ENCODE results near the gene C6orf15. TPM values are rescaled to one million over a fixed set of nuclear protein-coding genes. Genes with fewer than 3 reads are reported as not detected.

The C6orf15 gene
- not detected for polyA plus RNA-seq

- no peak within 1 kb of the TSS for H3K27ac ChIP-seq (ENCODE audit: low read depth, low read length)
- WGBS, 3 donors: 82 to 92% (median 90%) methylated on average over 5 of the region's 5 CpGs
These were observed at the start of gene C6orf15 for GRCh38 chr6:31112478-31112877. Gene C6orf15, minus strand, starts transcription at chr6:31112575. Its CDS starts 20 bp downstream, at chr6:31112555.

GRCh38 chr6:31161216-31162126 lies 49.1 kb upstream of the C6orf15 start:
- no peak overlapping the region for H3K27ac ChIP-seq (ENCODE audit: low read depth, low read length)
- WGBS, 3 donors: 91 to 92% (median 91%) methylated on average over 19 of the region's 19 CpGs

- WGBS, 3 donors: 20 to 26% (median 23%) methylated on average over 35 of the region's 35 CpGs
- H3K27ac ChIP-seq (ENCODE audit: low read depth, low read length): no peak overlapping the region
These were observed 46.8 kb upstream of the C6orf15 start for GRCh38 chr6:31158863-31159855.

GRCh38 chr6:31158140-31158862 lies 45.9 kb upstream of the C6orf15 start, which contains the start of gene TCF19:
Gene TCF19, plus strand, starts transcription at chr6:31158589. Its CDS starts 881 bp downstream, at chr6:31159470.
- no peak within 1 kb of the TSS for H3K27ac ChIP-seq (ENCODE audit: low read depth, low read length)
- 0 to 1% (median 0%) methylated on average over 65 of the region's 65 CpGs for WGBS, 3 donors

GRCh38 chr6:31157513-31158139 lies 45.3 kb upstream of the C6orf15 start, which contains the start of gene CCHCR1:
Gene CCHCR1, minus strand, starts transcription at chr6:31157802. Its CDS starts 202 bp downstream, at chr6:31157600.
- H3K27ac ChIP-seq (ENCODE audit: low read depth, low read length): no peak within 1 kb of the TSS
- 3 to 14% (median 12%) methylated on average over 14 of the region's 14 CpGs for WGBS, 3 donors

GRCh38 chr6:31156641-31157040 lies 44.3 kb upstream of the C6orf15 start:
- no peak overlapping the region for H3K27ac ChIP-seq (ENCODE audit: low read depth, low read length)
- 91 to 95% (median 94%) methylated on average over 7 of the region's 7 CpGs for WGBS, 3 donors

GRCh38 chr6:31154436-31154835 lies 42.1 kb upstream of the C6orf15 start:
- no peak overlapping the region for H3K27ac ChIP-seq (ENCODE audit: low read depth, low read length)

GRCh38 chr6:31152781-31153180 lies 40.4 kb upstream of the C6orf15 start:
- H3K27ac ChIP-seq (ENCODE audit: low read depth, low read length): no peak overlapping the region
- WGBS, 3 donors: 85 to 95% (median 92%) methylated on average over 7 of the region's 7 CpGs

More at GRCh38 chr6:31154436-31154835, 42.1 kb upstream of the C6orf15 start:
- 86 to 96% (median 95%) methylated on average over 15 of the region's 15 CpGs for WGBS, 3 donors

GRCh38 chr6:31149827-31150447 lies 37.6 kb upstream of the C6orf15 start:
- no peak overlapping the region for H3K27ac ChIP-seq (ENCODE audit: low read depth, low read length)
- 86 to 95% (median 88%) methylated on average over 6 of the region's 6 CpGs for WGBS, 3 donors

- no peak overlapping the region for H3K27ac ChIP-seq (ENCODE audit: low read depth, low read length)
- WGBS, 3 donors: 95 to 97% (median 95%) methylated on average over 10 of the region's 10 CpGs
These were observed 33.0 kb upstream of the C6orf15 start for GRCh38 chr6:31145386-31145785.

GRCh38 chr6:31144970-31145340 lies 32.6 kb upstream of the C6orf15 start:
- H3K27ac ChIP-seq (ENCODE audit: low read depth, low read length): no peak overlapping the region
- WGBS, 3 donors: 76 to 83% (median 78%) methylated on average over 11 of the region's 11 CpGs

GRCh38 chr6:31144296-31144969 lies 32.1 kb upstream of the C6orf15 start:
- H3K27ac ChIP-seq (ENCODE audit: low read depth, low read length): no peak overlapping the region
- WGBS, 3 donors: 84 to 90% (median 85%) methylated on average over 18 of the region's 18 CpGs

- WGBS, 3 donors: 43 to 66% (median 59%) methylated on average over 11 of the region's 11 CpGs
- no peak overlapping the region for H3K27ac ChIP-seq (ENCODE audit: low read depth, low read length)
These were observed 30.8 kb upstream of the C6orf15 start for GRCh38 chr6:31143148-31143547.

- no peak overlapping the region for H3K27ac ChIP-seq (ENCODE audit: low read depth, low read length)
These were observed 30.0 kb upstream of the C6orf15 start for GRCh38 chr6:31142361-31142761.

GRCh38 chr6:31140643-31141042 lies 28.3 kb upstream of the C6orf15 start:
- 82 to 86% (median 86%) methylated on average over 15 of the region's 15 CpGs for WGBS, 3 donors
- no peak overlapping the region for H3K27ac ChIP-seq (ENCODE audit: low read depth, low read length)

More at GRCh38 chr6:31142361-31142761, 30.0 kb upstream of the C6orf15 start:
- 57 to 63% (median 58%) methylated on average over 2 of the region's 2 CpGs for WGBS, 3 donors

- no peak overlapping the region for H3K27ac ChIP-seq (ENCODE audit: low read depth, low read length)
- 37 to 47% (median 40%) methylated on average over 4 of the region's 4 CpGs for WGBS, 3 donors
These were observed 27.2 kb upstream of the C6orf15 start for GRCh38 chr6:31139599-31139998.

GRCh38 chr6:31138982-31139381 lies 26.6 kb upstream of the C6orf15 start, which contains the start of gene PSORS1C2:
Gene PSORS1C2, minus strand, starts transcription at chr6:31139066. Its CDS starts 40 bp downstream, at chr6:31139026.
- no peak within 1 kb of the TSS for H3K27ac ChIP-seq (ENCODE audit: low read depth, low read length)
- WGBS, 3 donors: 90 to 94% (median 93%) methylated on average over 4 of the region's 4 CpGs

Measured in adipose tissue (tissue), 3 donors.